ENCODE data around the gene LDB3. TPM values are rescaled to one million over a fixed set of nuclear protein-coding genes. Genes with fewer than 3 reads are reported as not detected.
A peak's percentile ranks its signal among the peaks of the same experiment; 100 is the strongest.

Gene LDB3
- total and polyA plus RNA-seq, 9 of the 15 experiments (the other 6 are each of a cell fraction or from before 2014, with no cell fraction given) = 0.03 TPM; not detected in 8

DNA sequence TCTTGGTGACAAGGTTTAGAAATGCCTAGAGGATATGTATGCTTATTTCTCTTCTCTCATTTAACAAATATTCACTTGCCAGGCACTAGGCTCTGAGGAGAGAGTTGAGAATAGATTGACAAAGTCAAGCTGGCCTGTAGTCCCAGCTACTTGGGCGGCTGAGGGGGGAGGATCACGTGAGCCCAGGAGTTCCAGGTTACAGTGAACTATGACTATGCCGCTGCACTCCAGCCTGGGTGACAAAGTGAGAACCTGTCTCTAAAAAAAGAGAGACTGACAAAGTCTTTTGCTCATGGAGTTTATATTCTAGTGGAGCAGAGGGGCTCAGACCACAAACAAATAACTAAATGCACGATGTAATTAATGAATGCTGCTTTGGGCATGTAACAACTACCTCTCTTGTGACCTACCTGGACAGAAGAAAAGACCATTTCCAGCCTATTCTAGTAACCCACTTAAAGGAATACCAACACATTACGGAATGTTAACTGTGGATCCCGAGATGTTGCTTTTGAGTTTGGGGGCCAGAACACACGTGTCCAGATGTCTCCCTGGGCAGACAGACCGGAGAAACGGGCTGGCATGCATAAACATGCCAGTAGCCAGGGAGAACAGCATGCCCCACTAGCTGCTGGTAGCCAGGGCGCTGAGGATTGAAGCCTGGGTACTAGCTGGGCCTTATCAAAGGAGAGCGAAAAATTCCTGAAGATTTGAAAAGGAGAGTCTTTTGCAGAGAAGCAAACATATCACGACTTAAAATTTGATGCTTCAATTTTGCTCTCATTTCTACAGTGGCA is 85.5 kb downstream of the LDB3 start:
- Histone ChIP-seq H3K27me3 (ENCODE audit: control insufficient read depth in 2 of 2, insufficient read depth in 2 of 2, low read length in 2 of 2) (no peaks in the 10 kb centered on the region), H3K4me1 (replicated peaks in 1 of 2; ENCODE audit: control insufficient read depth in 2 of 2, insufficient read depth in 2 of 2, low read length in 2 of 2) (peaks cover 27 to 31% of the 10 kb centered on the region in 2 experiments), H3K79me2 (ENCODE audit: control insufficient read depth, insufficient read depth, low read length) (peaks cover 40% of the 10 kb centered on the region), H3K4me2 (ENCODE audit: insufficient read depth, low read length) (peak overlapping the region; percentile 70), H4K20me1 (replicated peaks; ENCODE audit: control insufficient read depth, insufficient read depth, low read length) (no peaks in the 10 kb centered on the region), H3K9me3 (replicated peaks; ENCODE audit: control insufficient read depth, insufficient read depth, low read depth, low read length) (no peaks in the 10 kb centered on the region), H3K4me3 (no peak overlapping the region; the same call in 1 of the 2 replicates), H3K9me1 (ENCODE audit: control insufficient read depth, insufficient read depth, low read length) (no peaks in the 10 kb centered on the region), H2AFZ (ENCODE audit: low read depth, low read length) (peak overlapping the region; percentile 77), H3K9ac (ENCODE audit: insufficient read depth in 1 of 2, low read depth in 2 of 2, low read length in 2 of 2) (peak overlapping the region; percentile 56 to 77), H3K36me3 (ENCODE audit: control insufficient read depth, insufficient read depth, low read length) (no peaks in the 10 kb centered on the region), H3K27ac (ENCODE audit: extremely low read depth, low read depth, low read length) (peak overlapping the region; percentile 90)
- ChIA-PET CTCF (ENCODE audit: low intra/inter-chr PET ratio) (no interaction called here), POLR2A (interaction anchor here (1.1 to 5.8 kb wide), 4 partner anchors 9 to 42 kb away, joined by 3 to 40 read pairs (median 6); no protein-coding TSS in a partner anchor)
- DNase-seq (ENCODE audit: extremely low read depth in 1 of 4, low spot score in 3 of 4) (peak in 1 of 4 experiments; percentile 72), ATAC-seq (peak; percentile 8; the same call in 2 of the 3 replicates), FAIRE-seq (peak; percentile 72)
- intact Hi-C loops (cut with micrococcal nuclease) = loop anchor here (2.0 kb wide), 1 partner anchor 43 kb away; no protein-coding TSS in a partner anchor
- in situ Hi-C loops (cut with MboI) = no loop called here
- BruUV-seq (replicated peaks) = no TSS peak
- WGBS (ENCODE audit: insufficient coverage, low coverage, missing lambda C conversion rate) = 47% methylated on average over 12 of the region's 12 CpGs
- TF ChIP-seq SMARCA4 (IDR thresholded peaks at IDR 0.05) = no peak
- TF ChIP-seq, protein P1, sequence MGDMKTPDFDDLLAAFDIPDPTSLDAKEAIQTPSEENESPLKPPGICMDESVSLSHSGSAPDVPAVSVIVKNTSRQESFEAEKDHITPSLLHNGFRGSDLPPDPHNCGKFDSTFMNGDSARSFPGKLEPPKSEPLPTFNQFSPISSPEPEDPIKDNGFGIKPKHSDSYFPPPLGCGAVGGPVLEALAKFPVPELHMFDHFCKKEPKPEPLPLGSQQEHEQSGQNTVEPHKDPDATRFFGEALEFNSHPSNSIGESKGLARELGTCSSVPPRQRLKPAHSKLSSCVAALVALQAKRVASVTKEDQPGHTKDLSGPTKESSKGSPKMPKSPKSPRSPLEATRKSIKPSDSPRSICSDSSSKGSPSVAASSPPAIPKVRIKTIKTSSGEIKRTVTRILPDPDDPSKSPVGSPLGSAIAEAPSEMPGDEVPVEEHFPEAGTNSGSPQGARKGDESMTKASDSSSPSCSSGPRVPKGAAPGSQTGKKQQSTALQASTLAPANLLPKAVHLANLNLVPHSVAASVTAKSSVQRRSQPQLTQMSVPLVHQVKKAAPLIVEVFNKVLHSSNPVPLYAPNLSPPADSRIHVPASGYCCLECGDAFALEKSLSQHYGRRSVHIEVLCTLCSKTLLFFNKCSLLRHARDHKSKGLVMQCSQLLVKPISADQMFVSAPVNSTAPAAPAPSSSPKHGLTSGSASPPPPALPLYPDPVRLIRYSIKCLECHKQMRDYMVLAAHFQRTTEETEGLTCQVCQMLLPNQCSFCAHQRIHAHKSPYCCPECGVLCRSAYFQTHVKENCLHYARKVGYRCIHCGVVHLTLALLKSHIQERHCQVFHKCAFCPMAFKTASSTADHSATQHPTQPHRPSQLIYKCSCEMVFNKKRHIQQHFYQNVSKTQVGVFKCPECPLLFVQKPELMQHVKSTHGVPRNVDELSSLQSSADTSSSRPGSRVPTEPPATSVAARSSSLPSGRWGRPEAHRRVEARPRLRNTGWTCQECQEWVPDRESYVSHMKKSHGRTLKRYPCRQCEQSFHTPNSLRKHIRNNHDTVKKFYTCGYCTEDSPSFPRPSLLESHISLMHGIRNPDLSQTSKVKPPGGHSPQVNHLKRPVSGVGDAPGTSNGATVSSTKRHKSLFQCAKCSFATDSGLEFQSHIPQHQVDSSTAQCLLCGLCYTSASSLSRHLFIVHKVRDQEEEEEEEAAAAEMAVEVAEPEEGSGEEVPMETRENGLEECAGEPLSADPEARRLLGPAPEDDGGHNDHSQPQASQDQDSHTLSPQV (IDR thresholded peaks at IDR 0.05) = 0 out of 2 replicates have a peak, but pooled peaks have one; percentile 40
- TF ChIP-seq TOE1 (IDR thresholded peaks at IDR 0.05; ENCODE audit: borderline replicate concordance) = peak; percentile 67; the same call in 1 of the 2 replicates
- no peak for TF ChIP-seq TOE1 (CRISPR knock-in tag; IDR thresholded peaks at IDR 0.05; ENCODE audit: borderline replicate concordance, low read depth)
- TF ChIP-seq, protein P2, sequence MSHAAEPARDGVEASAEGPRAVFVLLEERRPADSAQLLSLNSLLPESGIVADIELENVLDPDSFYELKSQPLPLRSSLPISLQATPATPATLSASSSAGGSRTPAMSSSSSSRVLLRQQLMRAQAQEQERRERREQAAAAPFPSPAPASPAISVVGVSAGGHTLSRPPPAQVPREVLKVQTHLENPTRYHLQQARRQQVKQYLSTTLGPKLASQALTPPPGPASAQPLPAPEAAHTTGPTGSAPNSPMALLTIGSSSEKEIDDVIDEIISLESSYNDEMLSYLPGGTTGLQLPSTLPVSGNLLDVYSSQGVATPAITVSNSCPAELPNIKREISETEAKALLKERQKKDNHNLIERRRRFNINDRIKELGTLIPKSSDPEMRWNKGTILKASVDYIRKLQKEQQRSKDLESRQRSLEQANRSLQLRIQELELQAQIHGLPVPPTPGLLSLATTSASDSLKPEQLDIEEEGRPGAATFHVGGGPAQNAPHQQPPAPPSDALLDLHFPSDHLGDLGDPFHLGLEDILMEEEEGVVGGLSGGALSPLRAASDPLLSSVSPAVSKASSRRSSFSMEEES (CRISPR knock-in tag; IDR thresholded peaks at IDR 0.05) = peak; percentile 73
- TF ChIP-seq, protein P3, sequence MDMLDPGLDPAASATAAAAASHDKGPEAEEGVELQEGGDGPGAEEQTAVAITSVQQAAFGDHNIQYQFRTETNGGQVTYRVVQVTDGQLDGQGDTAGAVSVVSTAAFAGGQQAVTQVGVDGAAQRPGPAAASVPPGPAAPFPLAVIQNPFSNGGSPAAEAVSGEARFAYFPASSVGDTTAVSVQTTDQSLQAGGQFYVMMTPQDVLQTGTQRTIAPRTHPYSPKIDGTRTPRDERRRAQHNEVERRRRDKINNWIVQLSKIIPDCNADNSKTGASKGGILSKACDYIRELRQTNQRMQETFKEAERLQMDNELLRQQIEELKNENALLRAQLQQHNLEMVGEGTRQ (CRISPR knock-in tag; IDR thresholded peaks at IDR 0.05) = peak; percentile 74
- TF ChIP-seq EP400 (IDR thresholded peaks at IDR 0.05) = no peak
- TF ChIP-seq NKRF (IDR thresholded peaks at IDR 0.05; ENCODE audit: borderline replicate concordance) = no peak
- no peak for TF ChIP-seq SREBF2 (CRISPR knock-in tag; IDR thresholded peaks at IDR 0.05)
- TF ChIP-seq, protein P4, sequence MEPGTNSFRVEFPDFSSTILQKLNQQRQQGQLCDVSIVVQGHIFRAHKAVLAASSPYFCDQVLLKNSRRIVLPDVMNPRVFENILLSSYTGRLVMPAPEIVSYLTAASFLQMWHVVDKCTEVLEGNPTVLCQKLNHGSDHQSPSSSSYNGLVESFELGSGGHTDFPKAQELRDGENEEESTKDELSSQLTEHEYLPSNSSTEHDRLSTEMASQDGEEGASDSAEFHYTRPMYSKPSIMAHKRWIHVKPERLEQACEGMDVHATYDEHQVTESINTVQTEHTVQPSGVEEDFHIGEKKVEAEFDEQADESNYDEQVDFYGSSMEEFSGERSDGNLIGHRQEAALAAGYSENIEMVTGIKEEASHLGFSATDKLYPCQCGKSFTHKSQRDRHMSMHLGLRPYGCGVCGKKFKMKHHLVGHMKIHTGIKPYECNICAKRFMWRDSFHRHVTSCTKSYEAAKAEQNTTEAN (CRISPR knock-in tag; IDR thresholded peaks at IDR 0.05) = no peak
